Measurements from ENCODE around the gene CIC. TPM values are rescaled to one million over a fixed set of nuclear protein-coding genes. Genes with fewer than 3 reads are reported as not detected.
"Not testable (repeated sequence)": the region's sequence is repeated elsewhere in the genome, so short reads cannot be mapped to it uniquely, and the experiment has no call there.

The CIC gene
- total RNA-seq, 4 donors from 2014 or later = 57.8 to 90.0 (median 59.0) TPM

DNA sequence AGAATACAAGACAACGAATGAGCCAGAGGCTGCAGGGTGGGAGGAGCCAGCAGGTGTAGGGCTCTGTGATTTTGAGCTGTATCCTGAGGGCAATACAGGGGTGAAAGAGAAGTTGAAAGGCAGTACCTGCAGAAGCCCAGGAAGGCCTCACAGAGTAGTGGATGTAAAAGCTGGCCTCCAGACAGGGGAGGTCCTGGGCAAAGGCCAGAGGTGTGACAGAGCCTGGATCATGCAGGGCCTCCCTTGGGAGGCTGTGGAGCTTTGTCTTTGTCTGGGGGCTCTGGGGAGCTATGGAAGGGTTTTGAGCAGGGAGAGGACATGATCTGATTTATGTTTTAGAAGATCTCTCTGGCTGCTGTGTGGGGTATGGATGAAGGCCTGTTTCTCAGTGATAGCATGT lies 59.1 kb downstream of the CIC start:
- H3K4me3 ChIP-seq (ENCODE audit: low read depth, poor library complexity, severe bottlenecking) = no peak overlapping the region
- 35 to 50% methylated on average over 1 of the region's 1 CpG for WGBS, 2 donors
- TF ChIP-seq, protein P1, sequence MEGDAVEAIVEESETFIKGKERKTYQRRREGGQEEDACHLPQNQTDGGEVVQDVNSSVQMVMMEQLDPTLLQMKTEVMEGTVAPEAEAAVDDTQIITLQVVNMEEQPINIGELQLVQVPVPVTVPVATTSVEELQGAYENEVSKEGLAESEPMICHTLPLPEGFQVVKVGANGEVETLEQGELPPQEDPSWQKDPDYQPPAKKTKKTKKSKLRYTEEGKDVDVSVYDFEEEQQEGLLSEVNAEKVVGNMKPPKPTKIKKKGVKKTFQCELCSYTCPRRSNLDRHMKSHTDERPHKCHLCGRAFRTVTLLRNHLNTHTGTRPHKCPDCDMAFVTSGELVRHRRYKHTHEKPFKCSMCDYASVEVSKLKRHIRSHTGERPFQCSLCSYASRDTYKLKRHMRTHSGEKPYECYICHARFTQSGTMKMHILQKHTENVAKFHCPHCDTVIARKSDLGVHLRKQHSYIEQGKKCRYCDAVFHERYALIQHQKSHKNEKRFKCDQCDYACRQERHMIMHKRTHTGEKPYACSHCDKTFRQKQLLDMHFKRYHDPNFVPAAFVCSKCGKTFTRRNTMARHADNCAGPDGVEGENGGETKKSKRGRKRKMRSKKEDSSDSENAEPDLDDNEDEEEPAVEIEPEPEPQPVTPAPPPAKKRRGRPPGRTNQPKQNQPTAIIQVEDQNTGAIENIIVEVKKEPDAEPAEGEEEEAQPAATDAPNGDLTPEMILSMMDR (IDR thresholded peaks at IDR 0.05) = no peak
- TF ChIP-seq POLR2A (IDR thresholded peaks at IDR 0.05) = no peak
- intact Hi-C loops (cut with DNase I; ENCODE audit: low total_unique reads) = no loop called here
- no peak for DNase-seq (ENCODE audit: low spot score in 2 of 2)

DNA sequence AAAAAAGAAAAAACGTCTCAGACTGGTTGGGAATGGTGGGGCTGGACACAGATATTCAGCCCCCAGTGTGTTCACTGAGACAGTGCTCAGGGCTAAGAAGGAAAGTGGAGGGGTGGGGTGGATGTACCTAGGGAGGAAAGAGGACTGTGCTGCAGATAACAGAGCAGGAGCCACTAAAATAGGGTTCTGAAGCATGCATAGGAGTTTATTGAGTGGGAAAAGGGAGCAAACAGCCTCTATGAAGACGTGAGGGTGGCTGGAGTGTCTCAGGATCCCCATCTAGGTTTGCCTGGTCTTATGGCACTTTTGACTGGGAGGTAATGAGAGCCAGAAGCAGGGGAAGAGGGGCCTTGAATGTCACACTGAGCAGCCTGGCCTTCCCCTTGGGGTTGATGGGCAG lies 59.8 kb downstream of the CIC start:
- DNase-seq (ENCODE audit: low spot score in 2 of 2) = no peak
- no peak for TF ChIP-seq POLR2A (IDR thresholded peaks at IDR 0.05)
- intact Hi-C loops (cut with DNase I; ENCODE audit: low total_unique reads) = no loop called here
- no peak overlapping the region for H3K4me3 ChIP-seq (ENCODE audit: low read depth, poor library complexity, severe bottlenecking)
- WGBS, 2 donors = 81 to 83% methylated on average over 2 of the region's 2 CpGs

DNA sequence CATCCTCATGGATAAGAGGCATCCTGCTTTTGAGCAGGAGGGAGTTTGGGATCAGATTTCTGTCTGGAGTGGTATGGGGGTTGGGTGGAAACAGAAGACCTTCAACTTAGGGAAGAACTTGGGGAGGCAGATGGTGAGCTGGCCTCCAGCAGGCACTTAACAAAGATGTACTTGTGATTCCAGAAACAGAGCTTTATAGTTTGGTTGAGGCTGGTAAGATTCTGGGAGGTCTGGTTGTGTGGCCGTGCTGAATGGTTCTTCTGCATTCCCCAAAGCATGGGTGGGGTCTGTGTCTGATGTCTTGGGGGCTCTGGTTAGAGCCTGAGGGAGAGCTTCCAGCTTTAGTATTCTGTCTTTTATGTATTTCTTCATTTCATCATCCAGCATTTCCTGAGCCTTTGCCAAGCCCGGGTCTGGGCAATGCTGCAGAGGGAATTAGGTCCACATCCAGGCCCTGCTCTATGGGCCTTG lies 61.2 kb downstream of the CIC start:
- intact Hi-C loops (cut with DNase I; ENCODE audit: low total_unique reads) = no loop called here
- no peak for TF ChIP-seq POLR2A (IDR thresholded peaks at IDR 0.05)
- TF ChIP-seq, protein P1 (IDR thresholded peaks at IDR 0.05) = no peak
- 46 to 55% methylated on average over 2 of the region's 2 CpGs for WGBS, 2 donors
- DNase-seq (ENCODE audit: low spot score in 2 of 2) = no peak
- H3K4me3 ChIP-seq (ENCODE audit: low read depth, poor library complexity, severe bottlenecking) = no peak overlapping the region

DNA sequence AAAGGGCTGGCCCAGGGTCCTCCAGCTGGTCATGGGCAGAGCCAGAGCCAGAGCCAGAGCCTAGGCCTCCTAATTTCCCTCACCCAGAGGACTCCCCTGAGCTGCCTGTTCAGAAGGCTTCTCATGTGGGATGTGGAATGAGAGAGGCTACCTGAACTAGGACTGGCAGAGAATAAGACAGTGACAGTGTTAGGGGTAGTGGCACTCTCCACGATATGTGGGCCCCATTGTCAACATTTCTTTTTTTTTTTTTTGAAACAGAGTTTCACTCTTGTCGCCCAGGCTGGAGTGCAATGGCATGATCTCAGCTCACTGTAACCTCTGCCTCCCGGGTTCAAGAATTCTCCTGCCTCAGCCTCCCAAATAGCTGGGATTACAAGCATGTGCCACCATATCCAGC lies 62.3 kb downstream of the CIC start:
- WGBS, 2 donors = 86 to 92% methylated on average over 3 of the region's 3 CpGs
- intact Hi-C loops (cut with DNase I; ENCODE audit: low total_unique reads) = not testable (repeated sequence)

DNA sequence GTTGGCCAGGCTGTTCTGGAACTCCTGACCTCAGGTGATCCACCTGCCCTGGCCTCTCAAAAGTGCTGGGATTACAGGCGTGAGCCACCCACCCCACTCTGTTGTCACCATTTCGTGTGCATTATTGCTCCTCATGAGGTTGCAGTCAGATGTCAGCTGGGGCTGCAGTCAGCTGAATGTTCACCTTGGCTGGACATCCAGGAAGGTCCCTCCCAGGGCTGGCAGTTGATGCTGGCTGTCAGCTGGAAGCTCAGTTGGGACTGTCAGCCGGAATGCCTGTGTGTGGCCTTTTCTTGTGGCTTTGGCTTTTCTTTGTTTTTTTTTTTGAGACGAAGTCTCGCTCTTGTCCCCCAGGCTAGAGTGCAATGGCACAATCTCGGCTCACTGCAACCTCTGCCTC lies 63.0 kb downstream of the CIC start:
- 82 to 90% methylated on average over 6 of the region's 6 CpGs for WGBS, 2 donors
- intact Hi-C loops (cut with DNase I; ENCODE audit: low total_unique reads) = no loop called here
- no peak for DNase-seq (ENCODE audit: low spot score in 2 of 2)
- TF ChIP-seq POLR2A (IDR thresholded peaks at IDR 0.05) = no peak
- TF ChIP-seq, protein P1 (IDR thresholded peaks at IDR 0.05) = no peak
- H3K4me3 ChIP-seq (ENCODE audit: low read depth, poor library complexity, severe bottlenecking) = no peak overlapping the region

More for the DNA sequence above, 62.3 kb downstream of the CIC start:
- H3K4me3 ChIP-seq (ENCODE audit: low read depth, poor library complexity, severe bottlenecking); DNase-seq (ENCODE audit: low spot score in 2 of 2): not testable (repeated sequence)

DNA sequence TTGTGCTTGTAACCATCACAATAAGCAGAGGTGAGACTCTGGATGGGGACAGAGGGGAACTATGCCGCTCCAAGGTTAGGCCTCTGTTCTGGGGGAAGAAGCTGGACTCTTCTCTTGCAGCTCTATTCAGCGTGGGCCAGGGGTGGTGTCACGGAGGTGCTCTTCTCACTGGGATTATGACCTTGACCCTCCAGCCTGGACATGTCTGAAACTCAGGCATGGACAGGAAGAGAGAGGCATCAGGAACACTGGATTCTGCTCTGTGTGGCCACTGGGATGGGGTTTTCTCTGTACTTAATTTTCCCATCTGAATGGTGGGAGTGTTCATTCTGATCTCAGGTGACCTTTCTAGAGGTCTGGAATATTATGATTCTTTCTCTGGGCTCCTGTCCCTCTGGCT lies 64.0 kb downstream of the CIC start:
- intact Hi-C loops (cut with DNase I; ENCODE audit: low total_unique reads) = no loop called here
- TF ChIP-seq POLR2A (IDR thresholded peaks at IDR 0.05) = no peak
- TF ChIP-seq, protein P1 (IDR thresholded peaks at IDR 0.05) = no peak
- DNase-seq (ENCODE audit: low spot score in 2 of 2) = no peak
- WGBS, 2 donors = 81 to 93% methylated on average over 3 of the region's 3 CpGs
- H3K4me3 ChIP-seq (ENCODE audit: low read depth, poor library complexity, severe bottlenecking) = no peak overlapping the region

DNA sequence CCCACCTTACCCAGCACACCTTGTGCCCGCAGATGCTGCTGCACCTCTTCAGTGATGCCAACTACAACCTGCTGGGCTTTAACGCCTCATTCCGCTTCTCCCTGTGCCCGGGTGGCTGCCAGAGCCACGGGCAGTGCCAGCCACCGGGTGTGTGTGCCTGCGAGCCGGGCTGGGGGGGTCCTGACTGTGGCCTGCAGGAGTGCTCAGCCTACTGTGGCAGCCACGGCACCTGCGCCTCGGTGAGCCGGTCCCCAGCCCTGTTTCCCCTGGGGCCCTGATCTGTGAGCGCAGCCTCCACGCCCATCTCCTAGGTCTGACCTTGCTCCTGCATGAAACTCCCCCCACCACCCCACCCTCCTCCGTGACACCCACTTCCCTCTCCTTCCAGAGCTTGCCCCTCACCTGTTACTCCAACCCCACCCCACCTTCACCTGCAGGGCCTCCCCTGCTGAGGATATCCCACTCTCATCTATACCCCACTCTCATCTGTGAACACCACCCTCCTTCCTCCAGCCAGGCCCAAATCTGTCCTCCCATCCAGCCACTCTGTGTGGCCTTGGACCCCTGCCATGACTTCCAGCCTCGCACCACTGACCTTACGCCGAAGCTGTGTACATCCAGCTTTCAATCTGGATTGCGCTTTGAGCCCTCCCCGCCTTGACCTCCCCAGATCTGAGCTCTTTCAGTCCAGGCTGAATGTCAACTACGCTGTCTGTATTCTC lies 65.1 kb downstream of the CIC start:
- intact Hi-C loops (cut with DNase I; ENCODE audit: low total_unique reads) = no loop called here
- no peak overlapping the region for H3K4me3 ChIP-seq (ENCODE audit: low read depth, poor library complexity, severe bottlenecking)
- DNase-seq (ENCODE audit: low spot score in 2 of 2) = no peak
- WGBS, 2 donors = 85% methylated on average over 21 of the region's 21 CpGs
- TF ChIP-seq POLR2A (IDR thresholded peaks at IDR 0.05) = no peak
- TF ChIP-seq, protein P1 (IDR thresholded peaks at IDR 0.05) = no peak

All from lower leg skin (tissue), 4 donors.